ENCODE data around the gene P2RY6.
A peak's percentile ranks its signal among the peaks of the same experiment; 100 is the strongest.

Gene P2RY6

GRCh38 chr11:73298233-73298632, 26.1 kb downstream of the P2RY6 start:
- DNase-seq, result no peak

GRCh38 chr11:73299751-73300150, 27.6 kb downstream of the P2RY6 start:
- DNase-seq, result no peak

GRCh38 chr11:73306069-73306841, 34.1 kb downstream of the P2RY6 start:
- DNase-seq, result no peak

GRCh38 chr11:73306977-73307322, 34.8 kb downstream of the P2RY6 start:
- DNase-seq, result no peak

GRCh38 chr11:73307323-73308002, 35.3 kb downstream of the P2RY6 start:
- peak; percentile 81 for DNase-seq

DNA sequence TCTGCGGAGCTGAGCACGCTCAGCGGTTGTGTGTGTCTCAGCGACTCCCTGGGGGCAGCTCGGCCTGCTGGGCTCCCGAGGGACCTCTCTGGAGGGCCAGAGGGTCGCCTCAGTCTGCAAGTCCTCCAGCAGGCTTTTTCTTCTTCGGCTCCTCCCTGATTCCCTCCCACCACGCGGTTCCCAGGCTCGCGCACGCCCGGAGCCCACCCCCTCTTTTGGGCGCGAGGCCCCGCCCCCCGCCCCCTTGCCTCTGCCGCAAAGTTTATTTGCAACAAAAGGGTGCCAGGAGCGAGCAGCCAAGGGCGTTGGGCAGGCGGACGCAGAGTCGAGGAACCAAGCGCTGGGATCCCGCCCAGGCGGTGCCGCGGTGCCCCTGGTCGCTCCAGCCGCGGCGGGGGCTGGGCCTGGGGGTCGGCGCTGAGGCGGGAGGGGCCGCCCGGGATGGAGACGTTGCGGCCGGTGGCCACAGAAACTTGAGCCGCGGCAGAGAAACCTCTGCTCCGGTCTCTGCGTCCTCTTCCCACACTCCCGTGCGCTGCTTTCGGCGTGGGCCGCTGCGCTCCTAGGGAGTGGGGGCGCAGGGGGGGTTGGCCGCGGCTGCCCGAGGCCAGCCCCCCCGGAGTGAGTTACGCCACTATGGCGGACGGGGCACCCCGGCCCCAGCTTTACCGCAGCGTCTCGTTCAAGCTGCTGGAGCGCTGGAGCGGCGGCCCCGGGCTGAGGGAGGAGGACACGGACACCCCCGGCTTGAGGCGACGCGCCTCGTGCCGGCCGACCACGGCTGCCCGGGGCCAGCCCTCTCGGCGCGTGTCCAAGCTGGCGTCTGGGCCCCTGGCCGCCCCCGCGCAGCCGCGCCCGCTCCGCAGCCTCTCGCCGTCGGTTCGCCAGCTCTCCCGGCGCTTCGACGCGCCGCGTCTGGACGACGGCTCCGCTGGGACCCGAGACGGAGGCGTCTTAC, 36.1 kb downstream of the P2RY6 start, which contains the start of gene ARHGEF17:
TSS of gene ARHGEF17 (plus strand) at position 274 of the 958 bp plus-strand sequence. CDS start at position 637, 363 bp downstream.
- DNase-seq, result no peak

- no peak for DNase-seq
These were observed 37.1 kb downstream of the P2RY6 start for GRCh38 chr11:73308961-73309919.

DNA sequence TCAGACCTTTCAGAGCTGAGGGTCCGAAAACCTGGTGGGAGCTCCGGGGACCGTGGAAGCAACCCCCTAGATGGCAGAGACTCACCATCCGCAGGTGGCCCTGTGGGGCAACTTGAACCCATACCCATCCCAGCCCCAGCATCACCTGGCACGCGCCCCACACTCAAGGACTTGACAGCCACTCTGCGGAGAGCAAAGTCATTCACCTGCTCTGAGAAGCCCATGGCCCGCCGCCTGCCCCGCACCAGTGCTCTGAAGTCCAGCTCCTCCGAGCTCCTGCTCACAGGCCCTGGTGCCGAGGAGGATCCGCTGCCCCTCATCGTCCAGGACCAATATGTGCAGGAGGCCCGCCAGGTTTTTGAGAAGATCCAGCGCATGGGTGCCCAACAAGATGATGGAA, 37.9 kb downstream of the P2RY6 start:
- DNase-seq, result no peak

- DNase-seq, result no peak
These were observed 38.7 kb downstream of the P2RY6 start for GRCh38 chr11:73310661-73311393.

DNA sequence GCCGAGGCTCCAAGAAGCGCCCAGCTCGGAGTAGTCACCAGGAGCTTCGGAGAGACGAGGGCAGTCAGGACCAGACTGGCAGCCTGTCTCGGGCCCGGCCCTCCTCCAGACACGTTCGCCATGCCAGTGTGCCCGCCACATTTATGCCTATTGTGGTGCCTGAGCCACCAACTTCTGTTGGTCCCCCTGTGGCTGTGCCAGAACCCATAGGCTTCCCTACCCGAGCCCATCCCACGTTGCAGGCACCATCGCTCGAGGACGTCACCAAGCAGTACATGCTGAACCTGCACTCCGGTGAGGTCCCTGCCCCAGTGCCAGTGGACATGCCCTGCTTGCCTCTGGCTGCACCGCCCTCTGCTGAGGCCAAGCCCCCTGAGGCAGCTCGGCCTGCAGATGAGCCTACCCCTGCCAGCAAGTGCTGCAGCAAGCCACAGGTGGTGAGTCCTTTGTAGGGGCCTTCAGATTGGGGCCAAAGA, 39.3 kb downstream of the P2RY6 start:
- no peak for DNase-seq

DNA sequence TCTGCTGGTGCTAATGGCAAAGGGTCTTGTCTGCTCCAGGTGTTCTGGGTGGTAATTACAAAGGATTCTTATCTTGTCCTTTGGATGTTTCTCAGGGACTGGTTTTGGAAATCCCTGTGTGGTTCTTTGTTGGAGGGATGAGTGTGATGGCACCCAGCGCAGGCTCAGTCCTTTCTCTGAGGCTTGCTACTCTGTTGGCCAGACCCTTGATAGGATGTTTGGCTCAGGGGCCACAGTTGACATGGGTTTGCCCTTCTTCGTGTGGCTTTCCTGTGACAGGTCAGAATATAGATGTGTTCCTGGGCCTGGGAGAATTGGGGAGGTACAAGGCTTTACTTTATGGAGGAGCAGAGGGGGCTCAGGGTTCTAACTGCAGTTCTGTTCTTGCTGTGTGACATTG, 39.9 kb downstream of the P2RY6 start:
- no peak for DNase-seq

GRCh38 chr11:73312851-73313327, 40.8 kb downstream of the P2RY6 start:
- no peak for DNase-seq

GRCh38 chr11:73313652-73314051, 41.5 kb downstream of the P2RY6 start:
- DNase-seq, result no peak

- DNase-seq, result peak; percentile 94
These were observed 42.2 kb downstream of the P2RY6 start for GRCh38 chr11:73314117-73314961.

DNA sequence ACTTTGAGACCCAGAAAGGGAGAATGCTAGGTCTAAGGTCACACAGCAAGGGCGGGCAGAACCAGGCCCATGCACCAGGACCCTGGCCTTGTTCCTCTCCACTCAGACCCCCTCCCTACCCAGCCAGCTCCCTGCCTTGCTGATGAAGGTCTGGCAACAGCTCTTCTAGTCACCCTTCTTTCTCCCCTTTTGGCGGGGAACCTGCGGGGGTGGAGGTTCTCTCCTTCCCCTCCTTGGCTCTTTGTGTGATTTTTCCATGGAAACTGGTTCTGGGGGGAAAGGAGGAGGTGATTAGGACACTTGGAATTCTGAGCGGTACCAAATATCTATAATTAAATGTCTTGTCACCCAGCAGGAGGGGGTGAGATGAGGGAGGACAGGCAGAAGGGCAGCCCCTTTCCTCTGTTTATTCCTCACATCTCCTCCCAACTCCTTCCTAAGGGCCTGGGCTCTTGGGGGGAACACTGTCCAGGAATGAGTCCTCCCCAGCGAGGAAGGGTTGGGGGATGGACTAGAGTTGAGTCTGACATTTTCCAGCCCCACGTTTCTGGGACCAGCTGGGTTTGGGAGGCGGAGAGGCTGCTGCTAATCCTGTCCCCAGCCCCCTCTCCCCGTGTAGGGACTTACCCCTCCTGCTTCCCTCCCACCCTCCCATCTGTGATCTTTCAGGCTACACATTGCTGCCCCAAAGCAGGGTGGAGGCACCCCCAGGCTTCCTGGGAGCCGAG, 43.3 kb downstream of the P2RY6 start:
- DNase-seq, result peak; percentile 23

DNA sequence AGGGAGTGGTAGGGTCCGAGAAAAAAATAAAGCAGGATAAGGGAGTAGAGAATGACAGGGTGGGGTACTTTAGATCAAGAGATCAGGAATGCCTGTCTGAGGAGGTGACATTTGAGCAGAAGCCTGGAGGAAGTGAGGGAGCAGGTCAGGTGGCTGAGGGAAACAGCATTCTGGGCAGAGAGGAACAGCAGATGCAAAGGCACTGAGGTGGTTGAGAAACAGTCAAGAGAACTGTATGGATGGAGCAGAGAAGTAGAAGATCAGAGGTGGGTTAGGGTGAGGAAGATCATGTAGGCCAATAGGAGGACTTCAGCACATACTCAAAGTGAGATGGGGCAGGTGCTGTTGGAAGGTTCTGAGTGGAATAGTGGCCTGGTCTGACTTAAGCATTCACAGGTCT, 44.3 kb downstream of the P2RY6 start:
- no peak for DNase-seq

GRCh38 chr11:73317373-73317772, 45.2 kb downstream of the P2RY6 start:
- no peak for DNase-seq

- DNase-seq, result no peak
These were observed 45.7 kb downstream of the P2RY6 start for GRCh38 chr11:73317803-73318202.

GRCh38 chr11:73318501-73319011, 46.4 kb downstream of the P2RY6 start:
- no peak for DNase-seq

All from NK-92 treated with Interleukin-12 subunit alpha and Interleukin-12 subunit beta, amount 100 ng/mL, for 24 hours (cell line).